DND-41 (cell line): Measurements from ENCODE around the gene GLS.

ENCODE experiments used
- EZH2 ChIP-seq: IDR thresholded peaks from 3 replicates; pipeline ENCODE4 v1.6.1; 2012; ENCODE audit warnings: borderline replicate concordance, low read depth, mild to moderate bottlenecking, moderate library complexity, low read length, inconsistent platforms; ENCODE audit not compliant: severe bottlenecking
- TF ChIP-seq, protein P1 (sequence below): IDR thresholded peaks from 2 replicates; pipeline ENCODE4 v1.5.1; 2012; ENCODE audit warnings: borderline replicate concordance, low read length, moderate library complexity, mild to moderate bottlenecking; ENCODE audit not compliant: poor library complexity, severe bottlenecking; ENCODE audit errors: extremely low read depth

DNA sequence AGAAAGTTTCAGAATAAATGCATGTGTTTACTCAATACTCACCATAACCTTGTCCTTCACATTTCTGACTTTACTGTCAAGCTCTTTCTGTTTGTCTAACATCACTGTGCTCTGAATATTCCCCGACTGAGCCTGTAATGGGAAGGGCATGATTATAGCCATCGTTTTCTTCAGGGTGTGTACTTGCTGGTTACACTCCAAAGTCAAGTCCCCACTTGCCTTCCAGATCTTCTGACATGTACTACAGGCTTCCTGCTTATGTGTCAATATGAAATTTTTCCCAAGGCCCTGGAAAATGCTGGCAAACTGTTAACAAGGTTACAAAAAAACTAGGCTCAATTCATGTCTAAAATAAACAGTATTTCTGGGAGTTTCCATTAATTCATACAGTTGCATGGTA is 120.4 kb downstream of the GLS start:
- TF ChIP-seq, protein P1, sequence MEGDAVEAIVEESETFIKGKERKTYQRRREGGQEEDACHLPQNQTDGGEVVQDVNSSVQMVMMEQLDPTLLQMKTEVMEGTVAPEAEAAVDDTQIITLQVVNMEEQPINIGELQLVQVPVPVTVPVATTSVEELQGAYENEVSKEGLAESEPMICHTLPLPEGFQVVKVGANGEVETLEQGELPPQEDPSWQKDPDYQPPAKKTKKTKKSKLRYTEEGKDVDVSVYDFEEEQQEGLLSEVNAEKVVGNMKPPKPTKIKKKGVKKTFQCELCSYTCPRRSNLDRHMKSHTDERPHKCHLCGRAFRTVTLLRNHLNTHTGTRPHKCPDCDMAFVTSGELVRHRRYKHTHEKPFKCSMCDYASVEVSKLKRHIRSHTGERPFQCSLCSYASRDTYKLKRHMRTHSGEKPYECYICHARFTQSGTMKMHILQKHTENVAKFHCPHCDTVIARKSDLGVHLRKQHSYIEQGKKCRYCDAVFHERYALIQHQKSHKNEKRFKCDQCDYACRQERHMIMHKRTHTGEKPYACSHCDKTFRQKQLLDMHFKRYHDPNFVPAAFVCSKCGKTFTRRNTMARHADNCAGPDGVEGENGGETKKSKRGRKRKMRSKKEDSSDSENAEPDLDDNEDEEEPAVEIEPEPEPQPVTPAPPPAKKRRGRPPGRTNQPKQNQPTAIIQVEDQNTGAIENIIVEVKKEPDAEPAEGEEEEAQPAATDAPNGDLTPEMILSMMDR: no peak
- TF ChIP-seq EZH2: no peak
